ENCODE measurements around the gene ANGEL1.

Gene ANGEL1

GRCh38 chr14:76778546-76779215 is 34.0 kb downstream of the ANGEL1 start:
- no peak for DNase-seq

- DNase-seq, result no peak
These were observed 35.0 kb downstream of the ANGEL1 start for GRCh38 chr14:76777721-76778120.

- peak; percentile 30 for DNase-seq
These were observed 36.0 kb downstream of the ANGEL1 start for GRCh38 chr14:76776428-76777251.

- no peak for DNase-seq
These were observed 36.8 kb downstream of the ANGEL1 start for GRCh38 chr14:76775695-76776427.

GRCh38 chr14:76774821-76775694 is 37.6 kb downstream of the ANGEL1 start:
- DNase-seq, result no peak

GRCh38 chr14:76773956-76774820 is 38.5 kb downstream of the ANGEL1 start:
- no peak for DNase-seq

- DNase-seq, result peak; percentile 93
These were observed 39.3 kb downstream of the ANGEL1 start for GRCh38 chr14:76773188-76773885.

- peak; percentile 92 for DNase-seq
These were observed 40.1 kb downstream of the ANGEL1 start for GRCh38 chr14:76772300-76773187.

- DNase-seq, result peak; percentile 60
These were observed 41.2 kb downstream of the ANGEL1 start for GRCh38 chr14:76771437-76771980.

GRCh38 chr14:76770521-76771436 is 41.9 kb downstream of the ANGEL1 start:
- DNase-seq, result no peak

GRCh38 chr14:76769636-76770292 is 42.9 kb downstream of the ANGEL1 start:
- DNase-seq, result no peak

- DNase-seq, result no peak
These were observed 43.8 kb downstream of the ANGEL1 start for GRCh38 chr14:76768671-76769500.

- peak; percentile 94 for DNase-seq
These were observed 44.7 kb downstream of the ANGEL1 start for GRCh38 chr14:76767681-76768656.

GRCh38 chr14:76765461-76765931 is 47.2 kb downstream of the ANGEL1 start:
- no peak for DNase-seq
